Liver (tissue), 9 donors: ENCODE data around the gene SHISA4. TPM values are rescaled to one million over a fixed set of nuclear protein-coding genes. Genes with fewer than 3 reads are reported as not detected.
A peak's percentile ranks its signal among the peaks of the same experiment; 100 is the strongest.

Source experiments
- DNase-seq: peaks from one replicate; pipeline ENCODE4 v3.0.0-alpha.2; 2017; ENCODE audit warnings: low spot score
- H3K27ac ChIP-seq, 2 donors: one replicate each; pipeline ENCODE4 v1.7.0; 2013; ENCODE audit warnings: inconsistent platforms in 2 of 2, low read length in 2 of 2, control low read depth in 1 of 2, low read depth in 1 of 2, mild to moderate bottlenecking in 1 of 2
- H3K27me3 ChIP-seq, 4 donors: one replicate each; pipeline versions ENCODE4 v1.6.1 to v1.7.0; 2013; ENCODE audit warnings: low read length in 3 of 4, inconsistent platforms in 1 of 4, mild to moderate bottlenecking in 1 of 4, moderate library complexity in 1 of 4; ENCODE audit not compliant: control insufficient read depth in 4 of 4, insufficient read depth in 4 of 4
- H3K36me3 ChIP-seq, 4 donors: one replicate each; pipeline versions ENCODE4 v1.6.1 to v1.7.0; 2013; ENCODE audit warnings: low read length in 3 of 4, mild to moderate bottlenecking in 3 of 4, low read depth in 1 of 4, moderate library complexity in 1 of 4; ENCODE audit not compliant: control insufficient read depth in 4 of 4, insufficient read depth in 3 of 4
- H3K4me1 ChIP-seq, 4 donors: one replicate each; pipeline versions ENCODE4 v1.6.1 to v1.7.0; 2013; ENCODE audit warnings: low read length in 3 of 4, mild to moderate bottlenecking in 3 of 4, moderate library complexity in 1 of 4; ENCODE audit not compliant: control insufficient read depth in 4 of 4, insufficient read depth in 4 of 4
- H3K4me3 ChIP-seq, 3 donors: one replicate each; pipeline versions ENCODE4 v1.6.1 to v1.7.0; 2013; ENCODE audit warnings: low read length in 3 of 3, control low read depth in 1 of 3, low read depth in 1 of 3, mild to moderate bottlenecking in 1 of 3
- H3K9ac ChIP-seq, 2 donors: one replicate each; pipeline ENCODE4 v1.7.0; 2013; ENCODE audit warnings: low read length in 2 of 2, mild to moderate bottlenecking in 2 of 2, moderate library complexity in 2 of 2, control low read depth in 1 of 2, low read depth in 1 of 2
- H3K9me3 ChIP-seq, 4 donors: one replicate each; pipeline versions ENCODE4 v1.6.1 to v1.7.0; 2013; ENCODE audit warnings: low read length in 3 of 4; ENCODE audit not compliant: control insufficient read depth in 4 of 4
- HNF4G ChIP-seq: IDR thresholded peaks from 2 replicates; pipeline ENCODE4 v1.6.1; 2016; ENCODE audit warnings: antibody characterized with exemption
- JUND ChIP-seq, 2 donors: IDR thresholded peaks; 2 replicates each; pipeline ENCODE4 v1.6.1; 2016; ENCODE audit warnings: antibody characterized with exemption in 2 of 2
- RAD21 ChIP-seq, 2 donors: IDR thresholded peaks; 2 replicates each; pipeline ENCODE4 v1.6.1; 2016; ENCODE audit warnings: antibody characterized with exemption in 2 of 2, mild to moderate bottlenecking in 2 of 2
- RXRA ChIP-seq, 2 donors: IDR thresholded peaks; 2 replicates each; pipeline ENCODE4 v1.6.1; 2017 to 2018; ENCODE audit warnings: antibody characterized with exemption in 2 of 2, mild to moderate bottlenecking in 1 of 2
- SP1 ChIP-seq: IDR thresholded peaks from 2 replicates; pipeline ENCODE4 v1.6.1; 2018; ENCODE audit warnings: antibody characterized with exemption, mild to moderate bottlenecking
- YY1 ChIP-seq: IDR thresholded peaks from 2 replicates; pipeline ENCODE4 v1.6.1; 2016; ENCODE audit warnings: antibody characterized with exemption, mild to moderate bottlenecking
- whole genome bisulfite sequencing: extraction: QIAGEN DNeasy Blood & Tissue Kit; methylation state at CpG from one replicate; pipeline ENCODE4 v1.1.7; 2013; 5-methylcytosine and 5-hydroxymethylcytosine counted together
- polyA plus RNA-seq, 2 donors: library from polyadenylated mRNA; stranded (reverse) in 1 of 2; unstranded in 1 of 2; fragments of 200-250 nt in 1 of 2; fragments of >200 nt in 1 of 2; fragmentation: Nextera tagmentation in 1 of 2; extraction: Ambion mirVana in 1 of 2; gene quantifications; one replicate each; pipeline versions ENCODE4 v1.2.1 to v1.2.3, GENCODE V29; 2013 to 2015
- total RNA-seq, 2 donors: library from RNA; depleted of rRNA; stranded (reverse); fragments of >200 nt; gene quantifications; one replicate each; pipeline ENCODE4 v1.2.3, GENCODE V29; 2014
- TF ChIP-seq, protein P1 (sequence below): IDR thresholded peaks from 2 replicates; pipeline ENCODE4 v1.6.1; 2016; ENCODE audit warnings: antibody characterized with exemption
- TF ChIP-seq, protein P2 (sequence below): fragments of 150-350 bp; IDR thresholded peaks from 2 replicates; pipeline ENCODE4 v1.5.1; 2017; ENCODE audit warnings: improper control_type of control experiment, low read depth, low read length; ENCODE audit not compliant: missing input control
- TF ChIP-seq, protein P3 (sequence below): IDR thresholded peaks from 2 replicates; pipeline ENCODE4 v1.6.1; 2016; ENCODE audit warnings: antibody characterized with exemption, mild to moderate bottlenecking
- TF ChIP-seq, protein P4 (sequence below): IDR thresholded peaks from 2 replicates; pipeline ENCODE4 v1.6.1; 2016; ENCODE audit warnings: antibody characterized with exemption
- donor health status: healthy.
- donor health status: healthy.
- donor health status: healthy.
- donor health status: healthy.
- donor health status: healthy.

SHISA4 gene
- total and polyA plus RNA-seq, 4 donors = 0.47 to 4.1 (median 2.1) TPM

DNA sequence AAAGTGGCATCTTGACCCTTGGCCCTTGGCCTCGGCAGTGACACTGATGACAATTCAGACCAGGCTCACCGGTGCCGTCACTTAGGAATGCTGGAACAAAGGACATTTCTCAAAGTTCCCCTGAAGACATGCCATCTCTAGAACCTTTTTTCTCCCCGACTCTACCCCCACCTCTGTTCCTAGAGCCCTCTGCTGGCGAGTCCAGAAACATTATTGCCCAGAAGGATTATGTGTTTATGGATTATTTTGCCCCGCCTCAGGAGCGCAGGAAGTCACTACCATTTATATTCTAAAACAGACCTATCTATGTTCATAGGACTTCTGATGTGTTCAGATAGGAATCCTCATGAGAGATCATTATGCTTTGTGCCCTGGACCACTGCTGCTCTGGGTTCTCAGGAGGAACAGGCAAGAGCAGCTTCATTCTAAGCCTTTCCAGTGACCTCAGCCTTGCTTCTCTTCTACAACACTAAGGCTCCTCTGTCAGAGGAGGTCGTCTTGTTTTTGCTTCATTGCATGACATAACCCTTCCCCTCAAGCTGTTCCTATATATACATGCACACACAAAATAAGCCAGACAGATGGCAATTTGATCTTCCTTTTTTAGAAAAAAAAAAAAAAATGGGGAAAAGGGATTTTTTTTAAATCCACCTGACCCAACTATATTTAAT, 12.4 kb upstream of the SHISA4 start:
- no peak overlapping the region for H3K9ac ChIP-seq
- no peak for DNase-seq
- H3K9me3 ChIP-seq = no peaks in the 10 kb centered on the region
- H3K27me3 ChIP-seq = no peaks in the 10 kb centered on the region
- WGBS = 59% methylated on average over 8 of the region's 8 CpGs
- H3K27ac ChIP-seq = no peak overlapping the region
- TF ChIP-seq HNF4G (no peak), RAD21 (IDR thresholded peaks at IDR 0.05) (peak; percentile 42 to 61)
- TF ChIP-seq, protein P1, sequence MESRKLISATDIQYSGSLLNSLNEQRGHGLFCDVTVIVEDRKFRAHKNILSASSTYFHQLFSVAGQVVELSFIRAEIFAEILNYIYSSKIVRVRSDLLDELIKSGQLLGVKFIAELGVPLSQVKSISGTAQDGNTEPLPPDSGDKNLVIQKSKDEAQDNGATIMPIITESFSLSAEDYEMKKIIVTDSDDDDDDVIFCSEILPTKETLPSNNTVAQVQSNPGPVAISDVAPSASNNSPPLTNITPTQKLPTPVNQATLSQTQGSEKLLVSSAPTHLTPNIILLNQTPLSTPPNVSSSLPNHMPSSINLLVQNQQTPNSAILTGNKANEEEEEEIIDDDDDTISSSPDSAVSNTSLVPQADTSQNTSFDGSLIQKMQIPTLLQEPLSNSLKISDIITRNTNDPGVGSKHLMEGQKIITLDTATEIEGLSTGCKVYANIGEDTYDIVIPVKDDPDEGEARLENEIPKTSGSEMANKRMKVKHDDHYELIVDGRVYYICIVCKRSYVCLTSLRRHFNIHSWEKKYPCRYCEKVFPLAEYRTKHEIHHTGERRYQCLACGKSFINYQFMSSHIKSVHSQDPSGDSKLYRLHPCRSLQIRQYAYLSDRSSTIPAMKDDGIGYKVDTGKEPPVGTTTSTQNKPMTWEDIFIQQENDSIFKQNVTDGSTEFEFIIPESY = no peak
- TF ChIP-seq, protein P2, sequence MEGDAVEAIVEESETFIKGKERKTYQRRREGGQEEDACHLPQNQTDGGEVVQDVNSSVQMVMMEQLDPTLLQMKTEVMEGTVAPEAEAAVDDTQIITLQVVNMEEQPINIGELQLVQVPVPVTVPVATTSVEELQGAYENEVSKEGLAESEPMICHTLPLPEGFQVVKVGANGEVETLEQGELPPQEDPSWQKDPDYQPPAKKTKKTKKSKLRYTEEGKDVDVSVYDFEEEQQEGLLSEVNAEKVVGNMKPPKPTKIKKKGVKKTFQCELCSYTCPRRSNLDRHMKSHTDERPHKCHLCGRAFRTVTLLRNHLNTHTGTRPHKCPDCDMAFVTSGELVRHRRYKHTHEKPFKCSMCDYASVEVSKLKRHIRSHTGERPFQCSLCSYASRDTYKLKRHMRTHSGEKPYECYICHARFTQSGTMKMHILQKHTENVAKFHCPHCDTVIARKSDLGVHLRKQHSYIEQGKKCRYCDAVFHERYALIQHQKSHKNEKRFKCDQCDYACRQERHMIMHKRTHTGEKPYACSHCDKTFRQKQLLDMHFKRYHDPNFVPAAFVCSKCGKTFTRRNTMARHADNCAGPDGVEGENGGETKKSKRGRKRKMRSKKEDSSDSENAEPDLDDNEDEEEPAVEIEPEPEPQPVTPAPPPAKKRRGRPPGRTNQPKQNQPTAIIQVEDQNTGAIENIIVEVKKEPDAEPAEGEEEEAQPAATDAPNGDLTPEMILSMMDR = peak; percentile 27
- peaks cover 0 to 3% (median under 1%) of the 10 kb centered on the region in 4 donors for H3K4me1 ChIP-seq
- no peak overlapping the region for H3K4me3 ChIP-seq
- H3K36me3 ChIP-seq = peaks cover 17 to 41% (median 19%) of the 10 kb centered on the region in 4 donors

DNA sequence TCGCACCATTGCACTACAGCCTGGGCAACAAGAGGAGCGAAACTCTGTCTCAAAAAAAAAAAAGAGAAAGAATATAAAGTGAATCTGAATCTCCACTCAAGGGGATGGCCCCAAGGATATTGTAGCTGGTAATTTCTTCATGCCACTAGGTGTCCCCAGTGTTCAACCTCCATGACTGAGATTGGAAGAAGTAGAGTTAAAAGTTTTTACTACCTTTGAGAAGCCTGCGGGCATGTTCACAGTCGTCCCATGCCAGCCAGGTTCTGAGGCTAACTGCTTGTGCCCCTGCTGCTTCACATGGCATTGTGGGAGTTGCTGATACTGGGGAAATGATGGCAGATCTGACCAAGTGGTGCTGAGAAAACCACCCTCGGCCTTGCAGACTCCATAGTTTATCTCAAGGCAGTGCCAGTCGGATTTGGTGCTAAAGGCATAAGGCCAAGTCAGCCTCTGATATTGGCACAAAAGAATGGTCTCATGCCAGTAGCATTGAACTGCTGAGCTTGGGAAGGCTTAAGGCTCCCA, 10.8 kb upstream of the SHISA4 start:
- H3K27me3 ChIP-seq = no peaks in the 10 kb centered on the region
- TF ChIP-seq SP1 = no peak
- TF ChIP-seq, protein P2 = peak; percentile 52
- TF ChIP-seq YY1 = no peak
- TF ChIP-seq, protein P3, sequence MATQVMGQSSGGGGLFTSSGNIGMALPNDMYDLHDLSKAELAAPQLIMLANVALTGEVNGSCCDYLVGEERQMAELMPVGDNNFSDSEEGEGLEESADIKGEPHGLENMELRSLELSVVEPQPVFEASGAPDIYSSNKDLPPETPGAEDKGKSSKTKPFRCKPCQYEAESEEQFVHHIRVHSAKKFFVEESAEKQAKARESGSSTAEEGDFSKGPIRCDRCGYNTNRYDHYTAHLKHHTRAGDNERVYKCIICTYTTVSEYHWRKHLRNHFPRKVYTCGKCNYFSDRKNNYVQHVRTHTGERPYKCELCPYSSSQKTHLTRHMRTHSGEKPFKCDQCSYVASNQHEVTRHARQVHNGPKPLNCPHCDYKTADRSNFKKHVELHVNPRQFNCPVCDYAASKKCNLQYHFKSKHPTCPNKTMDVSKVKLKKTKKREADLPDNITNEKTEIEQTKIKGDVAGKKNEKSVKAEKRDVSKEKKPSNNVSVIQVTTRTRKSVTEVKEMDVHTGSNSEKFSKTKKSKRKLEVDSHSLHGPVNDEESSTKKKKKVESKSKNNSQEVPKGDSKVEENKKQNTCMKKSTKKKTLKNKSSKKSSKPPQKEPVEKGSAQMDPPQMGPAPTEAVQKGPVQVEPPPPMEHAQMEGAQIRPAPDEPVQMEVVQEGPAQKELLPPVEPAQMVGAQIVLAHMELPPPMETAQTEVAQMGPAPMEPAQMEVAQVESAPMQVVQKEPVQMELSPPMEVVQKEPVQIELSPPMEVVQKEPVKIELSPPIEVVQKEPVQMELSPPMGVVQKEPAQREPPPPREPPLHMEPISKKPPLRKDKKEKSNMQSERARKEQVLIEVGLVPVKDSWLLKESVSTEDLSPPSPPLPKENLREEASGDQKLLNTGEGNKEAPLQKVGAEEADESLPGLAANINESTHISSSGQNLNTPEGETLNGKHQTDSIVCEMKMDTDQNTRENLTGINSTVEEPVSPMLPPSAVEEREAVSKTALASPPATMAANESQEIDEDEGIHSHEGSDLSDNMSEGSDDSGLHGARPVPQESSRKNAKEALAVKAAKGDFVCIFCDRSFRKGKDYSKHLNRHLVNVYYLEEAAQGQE = no peak
- TF ChIP-seq, protein P4, sequence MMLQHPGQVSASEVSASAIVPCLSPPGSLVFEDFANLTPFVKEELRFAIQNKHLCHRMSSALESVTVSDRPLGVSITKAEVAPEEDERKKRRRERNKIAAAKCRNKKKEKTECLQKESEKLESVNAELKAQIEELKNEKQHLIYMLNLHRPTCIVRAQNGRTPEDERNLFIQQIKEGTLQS = no peak
- no peak for TF ChIP-seq JUND (IDR thresholded peaks at IDR 0.05)
- TF ChIP-seq RXRA (IDR thresholded peaks at IDR 0.05) = no peak
- peak; percentile 71 to 77 for TF ChIP-seq RAD21 (IDR thresholded peaks at IDR 0.05)
- H3K4me3 ChIP-seq = no peak overlapping the region
- H3K36me3 ChIP-seq = peaks cover 9 to 24% (median 12%) of the 10 kb centered on the region in 4 donors
- 52% methylated on average over 6 of the region's 6 CpGs for WGBS
- H3K27ac ChIP-seq = no peak overlapping the region
- no peak overlapping the region for H3K9ac ChIP-seq
- DNase-seq = no peak
- no peaks in the 10 kb centered on the region for H3K9me3 ChIP-seq
- H3K4me1 ChIP-seq = peaks cover 1 to 8% (median 4%) of the 10 kb centered on the region in 4 donors
